ENCODE results near the gene NUMBL. TPM values are rescaled to one million over a fixed set of nuclear protein-coding genes. Genes with fewer than 3 reads are reported as not detected.

The NUMBL gene
- total RNA-seq, 1 experiment from 2014 or later: 41.7 TPM

- no peak for TF ChIP-seq SIN3A (IDR thresholded peaks at IDR 0.05; ENCODE audit: low read depth)
- no peak for TF ChIP-seq ATF3 (IDR thresholded peaks at IDR 0.05)
- no peak for TF ChIP-seq YY1 (IDR thresholded peaks at IDR 0.05; ENCODE audit: extremely low read depth, insufficient replicate concordance, low read depth, low read length)
- TF ChIP-seq EZH2phosphoT487 (IDR thresholded peaks at IDR 0.05; ENCODE audit: borderline replicate concordance): no peak
- no peak for TF ChIP-seq CEBPB (IDR thresholded peaks at IDR 0.05; ENCODE audit: low read depth)
- no peak for TF ChIP-seq TCF7L2 (IDR thresholded peaks at IDR 0.05; ENCODE audit: borderline replicate concordance, extremely low read depth, insufficient read depth, insufficient read length)
- no peak for TF ChIP-seq RAD21 (IDR thresholded peaks at IDR 0.05; ENCODE audit: low read depth)
Observed at GRCh38 chr19:40700083-40700482, 9.6 kb upstream of the NUMBL start (continued).

GRCh38 chr19:40697007-40697406 lies 6.6 kb upstream of the NUMBL start:
- H3K79me2 ChIP-seq (ENCODE audit: insufficient read depth, low read length): no peaks in the 10 kb centered on the region
- H3K27ac ChIP-seq (ENCODE audit: low read depth, low read length): no peak overlapping the region
- intact Hi-C loops (cut with micrococcal nuclease): no loop called here
- no peak overlapping the region for H3K4me3 ChIP-seq (replicated peaks in 1 of 2; ENCODE audit: low read depth in 1 of 2, low read length in 2 of 2)
- H3K36me3 ChIP-seq (ENCODE audit: control insufficient read depth in 1 of 2, insufficient read depth in 2 of 2, low read length in 2 of 2): peaks cover 3 to 9% of the 10 kb centered on the region in 2 experiments
- RAD21 ChIA-PET (ENCODE audit: low non-redundant PET in 1 of 2, low total read pairs in 2 of 2, uncharacterized antibody in 2 of 2, unreplicated experiment in 2 of 2): no interaction called here
- H3K27me3 ChIP-seq (ENCODE audit: insufficient read depth, low read length): no peaks in the 10 kb centered on the region
- peaks cover 0 to under 1% of the 10 kb centered on the region in 2 experiments; a peak in 1 of 4 replicates for H3K4me1 ChIP-seq (ENCODE audit: control insufficient read depth in 1 of 2, insufficient read depth in 2 of 2, low read length in 2 of 2)
- H3K9me2 ChIP-seq (ENCODE audit: insufficient read depth): no peaks in the 10 kb centered on the region
- no peak for TF ChIP-seq RAD21 (IDR thresholded peaks at IDR 0.05; ENCODE audit: low read depth)
- TF ChIP-seq EZH2phosphoT487 (IDR thresholded peaks at IDR 0.05; ENCODE audit: borderline replicate concordance): no peak
- TF ChIP-seq SIN3A (IDR thresholded peaks at IDR 0.05; ENCODE audit: low read depth): no peak
- no peak for TF ChIP-seq MAX (IDR thresholded peaks at IDR 0.05)
- TF ChIP-seq EGR1 (IDR thresholded peaks at IDR 0.05; ENCODE audit: low read depth): no peak
- CTCF ChIA-PET: no interaction called here
- H3K4me2 ChIP-seq (ENCODE audit: low read length): no peak overlapping the region
- no peaks in the 10 kb centered on the region for H3K9me3 ChIP-seq (ENCODE audit: control insufficient read depth in 1 of 2, insufficient read depth in 1 of 2, low read depth in 1 of 2, low read length in 2 of 2)
- no peak overlapping the region for H2AFZ ChIP-seq (ENCODE audit: low read depth, low read length, poor library complexity, severe bottlenecking)
- no TSS peak for BruUV-seq (replicated peaks)
- no peak overlapping the region for H3K9ac ChIP-seq (ENCODE audit: low read length)
- H4K20me1 ChIP-seq (ENCODE audit: insufficient read depth): no peaks in the 10 kb centered on the region
- POLR2A ChIA-PET: no interaction called here
- ATAC-seq (no peak), DNase-seq (ENCODE audit: low read depth, low spot score) (no peak)

All from HCT116 (cell line).